SU-DHL-6 (cell line): ENCODE data around the gene CNN3.

ENCODE experiments used
- CTCF ChIP-seq: fragments of 200-600 bp; sonication (generic); IDR thresholded peaks from one replicate; pipeline ENCODE4 v1.5.1; 2017; ENCODE audit warnings: antibody characterized with exemption, mild to moderate bottlenecking, low read length, moderate library complexity; ENCODE audit not compliant: insufficient read depth, poor library complexity, severe bottlenecking
- EZH2phosphoT487 ChIP-seq: fragments of 200-600 bp; sonication (generic), shearing (Covaris generic); conservative IDR thresholded peaks from 2 replicates; pipeline ENCODE4 v1.6.1; 2018; ENCODE audit warnings: mild to moderate bottlenecking, antibody characterized with exemption, low read length, moderate library complexity, mixed read lengths

- TF ChIP-seq CTCF (no peak), EZH2phosphoT487 (no peak)
These were observed 74.1 kb downstream of the CNN3 start for GRCh38 chr1:94852788-94853187.
